ENCODE results near the gene GUCA1A. TPM values are rescaled to one million over a fixed set of nuclear protein-coding genes. Genes with fewer than 3 reads are reported as not detected.

GUCA1A gene
- polyA plus RNA-seq, 1 experiment, result 1.5 TPM

DNA sequence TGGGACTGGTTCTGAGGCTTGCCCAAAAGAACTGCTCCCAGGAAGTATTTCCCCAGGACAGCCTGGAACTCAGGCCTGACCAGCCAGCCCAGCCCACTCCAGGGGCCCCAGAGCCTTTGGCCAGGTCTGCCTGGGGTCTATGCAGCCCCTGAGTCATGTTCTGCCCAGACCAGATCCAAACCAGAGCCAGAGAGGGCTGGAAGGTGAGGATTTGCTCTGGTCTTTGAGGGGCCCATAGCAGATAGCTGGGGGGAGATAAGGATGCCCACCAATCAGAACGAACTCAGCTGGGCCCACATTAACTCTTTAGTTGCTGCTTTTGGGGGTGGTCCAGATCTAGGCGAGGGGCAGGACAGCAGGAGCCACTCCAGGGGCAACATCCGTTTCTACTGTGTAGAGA, 47.5 kb upstream of the GUCA1A start:
- ChIA-PET POLR2A (no interaction called here), CTCF (no interaction called here)

DNA sequence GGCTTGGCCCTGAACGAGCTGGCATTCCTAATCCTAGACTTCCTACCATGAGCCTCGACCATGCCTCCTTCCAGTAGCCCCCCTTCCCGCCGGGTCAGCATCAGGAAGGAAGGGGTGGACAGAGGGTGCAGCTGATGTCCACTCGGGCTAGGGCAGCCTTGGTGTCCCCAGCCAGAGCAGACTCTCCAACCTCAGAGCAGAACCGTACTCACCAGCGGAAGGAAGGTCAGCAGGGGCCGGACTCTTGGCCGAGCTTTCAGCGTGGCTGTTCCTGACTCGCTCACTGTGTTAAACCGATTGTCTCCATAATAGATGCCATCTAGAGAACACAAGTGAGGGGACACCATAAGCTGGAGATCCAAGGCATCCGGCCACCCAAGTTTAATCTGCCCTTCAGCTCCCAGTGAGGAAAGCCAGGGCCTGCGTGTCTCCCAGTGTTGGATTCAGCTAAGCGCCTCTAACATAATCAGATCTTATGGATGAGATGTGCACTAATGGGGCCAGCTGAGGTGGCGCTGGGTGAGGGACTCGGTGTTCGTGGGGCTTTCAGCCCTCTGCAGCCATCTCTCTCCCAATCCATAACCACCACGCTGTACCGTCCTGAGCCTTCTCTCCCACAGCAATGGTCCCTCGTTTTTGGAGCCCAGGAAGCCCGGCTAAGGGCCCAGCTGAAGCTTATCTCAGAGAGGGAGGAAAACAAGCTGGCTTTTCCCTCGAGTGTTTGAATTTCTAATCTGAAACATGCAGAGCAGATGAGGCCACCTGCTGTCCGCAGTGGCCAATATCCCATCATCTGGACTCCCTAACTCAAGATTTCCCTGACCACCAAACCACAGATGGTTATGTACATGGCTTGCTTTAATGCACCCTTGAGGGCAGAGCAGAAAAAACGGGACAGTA, 44.5 kb upstream of the GUCA1A start:
- TF ChIP-seq, protein P1, sequence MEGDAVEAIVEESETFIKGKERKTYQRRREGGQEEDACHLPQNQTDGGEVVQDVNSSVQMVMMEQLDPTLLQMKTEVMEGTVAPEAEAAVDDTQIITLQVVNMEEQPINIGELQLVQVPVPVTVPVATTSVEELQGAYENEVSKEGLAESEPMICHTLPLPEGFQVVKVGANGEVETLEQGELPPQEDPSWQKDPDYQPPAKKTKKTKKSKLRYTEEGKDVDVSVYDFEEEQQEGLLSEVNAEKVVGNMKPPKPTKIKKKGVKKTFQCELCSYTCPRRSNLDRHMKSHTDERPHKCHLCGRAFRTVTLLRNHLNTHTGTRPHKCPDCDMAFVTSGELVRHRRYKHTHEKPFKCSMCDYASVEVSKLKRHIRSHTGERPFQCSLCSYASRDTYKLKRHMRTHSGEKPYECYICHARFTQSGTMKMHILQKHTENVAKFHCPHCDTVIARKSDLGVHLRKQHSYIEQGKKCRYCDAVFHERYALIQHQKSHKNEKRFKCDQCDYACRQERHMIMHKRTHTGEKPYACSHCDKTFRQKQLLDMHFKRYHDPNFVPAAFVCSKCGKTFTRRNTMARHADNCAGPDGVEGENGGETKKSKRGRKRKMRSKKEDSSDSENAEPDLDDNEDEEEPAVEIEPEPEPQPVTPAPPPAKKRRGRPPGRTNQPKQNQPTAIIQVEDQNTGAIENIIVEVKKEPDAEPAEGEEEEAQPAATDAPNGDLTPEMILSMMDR (IDR thresholded peaks at IDR 0.05; ENCODE audit: low read depth, low read length), result no peak
- ChIA-PET CTCF (interaction anchor here (0.6 to 1.3 kb wide), 3 partner anchors 46 to 86 kb away, joined by 3 read pairs; no protein-coding TSS in a partner anchor), POLR2A (no interaction called here)
- H3K27me3 ChIP-seq (ENCODE audit: control insufficient read depth, insufficient read depth, low read length), result no peaks in the 10 kb centered on the region
- no peaks in the 10 kb centered on the region for H3K9me3 ChIP-seq (ENCODE audit: control insufficient read depth, insufficient read depth, low read length)
- H3K27ac ChIP-seq (ENCODE audit: low read depth, low read length), result no peak overlapping the region
- no peak for DNase-seq (ENCODE audit: low read depth, low spot score)
- H3K4me3 ChIP-seq (ENCODE audit: low read depth, low read length), result no peak overlapping the region

More for the DNA sequence above, 47.5 kb upstream of the GUCA1A start:
- DNase-seq (ENCODE audit: low read depth, low spot score), result no peak
- no peak overlapping the region for H3K4me3 ChIP-seq (ENCODE audit: low read depth, low read length)
- H3K27ac ChIP-seq (ENCODE audit: low read depth, low read length), result no peak overlapping the region
- no peaks in the 10 kb centered on the region for H3K27me3 ChIP-seq (ENCODE audit: control insufficient read depth, insufficient read depth, low read length)
- TF ChIP-seq, protein P1 (IDR thresholded peaks at IDR 0.05; ENCODE audit: low read depth, low read length), result no peak
- no peaks in the 10 kb centered on the region; the same call in 1 of the 2 replicates for H3K9me3 ChIP-seq (ENCODE audit: control insufficient read depth, insufficient read depth, low read length)

DNA sequence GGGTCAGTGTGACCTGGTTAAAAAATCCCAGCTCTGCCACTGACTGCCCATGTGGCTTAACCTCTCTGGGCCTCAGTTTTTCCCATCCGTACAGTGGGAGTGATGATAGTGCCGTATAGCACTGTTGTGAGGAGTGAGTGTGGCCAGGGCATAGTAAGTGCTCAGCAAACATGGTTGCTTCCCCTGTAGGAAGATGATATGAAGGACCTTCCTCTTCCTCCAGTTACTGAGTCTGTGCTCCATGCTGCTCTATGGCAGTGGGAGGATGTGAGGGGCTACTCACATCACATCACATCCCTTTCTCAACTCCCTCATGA, 43.8 kb upstream of the GUCA1A start:
- no peaks in the 10 kb centered on the region for H3K27me3 ChIP-seq (ENCODE audit: control insufficient read depth, insufficient read depth, low read length)
- no peak for DNase-seq (ENCODE audit: low read depth, low spot score)
- H3K4me3 ChIP-seq (ENCODE audit: low read depth, low read length), result no peak overlapping the region
- ChIA-PET CTCF (interaction anchor here (0.6 kb wide), 1 partner anchor 65 kb away, joined by 3 read pairs; no protein-coding TSS in a partner anchor), POLR2A (no interaction called here)
- no peaks in the 10 kb centered on the region for H3K9me3 ChIP-seq (ENCODE audit: control insufficient read depth, insufficient read depth, low read length)
- TF ChIP-seq, protein P1 (IDR thresholded peaks at IDR 0.05; ENCODE audit: low read depth, low read length), result no peak
- no peak overlapping the region for H3K27ac ChIP-seq (ENCODE audit: low read depth, low read length)

DNA sequence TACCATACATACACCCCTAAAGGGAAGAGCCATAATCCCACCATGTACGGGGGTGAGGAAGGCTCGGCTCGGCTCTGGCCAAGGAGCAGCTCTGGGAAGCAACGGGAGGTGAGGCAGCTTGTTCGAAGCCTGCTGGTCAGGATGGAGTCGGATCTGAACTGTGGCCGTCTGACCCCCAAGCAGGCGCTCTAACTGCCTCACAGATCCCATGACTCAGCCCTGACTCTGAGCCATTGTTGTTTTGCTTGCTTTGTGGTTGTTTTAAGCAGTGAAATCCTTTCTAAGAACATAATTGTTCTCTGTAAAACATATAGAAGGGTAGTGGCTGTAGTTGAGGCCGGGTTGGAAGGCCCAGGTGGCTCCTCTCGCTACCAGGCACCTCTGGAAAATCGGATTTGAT, 41.6 kb upstream of the GUCA1A start:
- CTCF ChIA-PET, result interaction anchor here (1.0 to 1.6 kb wide), 2 partner anchors 14 to 28 kb away, joined by 7 read pairs; no protein-coding TSS in a partner anchor
- Histone ChIP-seq H3K4me3 (ENCODE audit: low read depth, low read length) (no peak overlapping the region), H3K27me3 (ENCODE audit: control insufficient read depth, insufficient read depth, low read length) (no peaks in the 10 kb centered on the region), H3K27ac (ENCODE audit: low read depth, low read length) (peak overlapping the region; percentile 93), H3K9me3 (ENCODE audit: control insufficient read depth, insufficient read depth, low read length) (no peaks in the 10 kb centered on the region)
- DNase-seq (ENCODE audit: low read depth, low spot score), result peak; percentile 44
- TF ChIP-seq, protein P1 (IDR thresholded peaks at IDR 0.05; ENCODE audit: low read depth, low read length), result no peak
- POLR2A ChIA-PET, result no interaction called here

DNA sequence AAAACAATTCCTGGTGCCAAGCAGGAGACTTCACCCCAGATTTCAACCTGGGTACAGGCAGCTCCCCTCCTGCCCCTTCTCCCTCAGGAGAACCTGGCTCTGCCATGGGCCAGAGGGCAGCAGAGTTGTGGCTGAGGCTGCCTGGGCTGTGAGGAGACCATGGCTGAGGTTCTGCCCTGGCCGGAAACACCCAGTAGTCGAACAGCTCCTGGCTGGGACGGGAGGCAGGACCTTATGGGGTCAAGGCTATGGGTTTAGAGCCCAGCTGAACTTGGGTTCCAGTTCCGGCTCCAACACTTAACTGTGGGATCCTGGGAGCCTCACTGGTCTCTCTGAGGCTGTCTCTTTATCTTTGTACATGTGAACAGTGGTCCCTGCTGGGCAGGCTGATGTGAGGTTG, 39.2 kb upstream of the GUCA1A start:
- no peaks in the 10 kb centered on the region for H3K9me3 ChIP-seq (ENCODE audit: control insufficient read depth, insufficient read depth, low read length)
- no peak overlapping the region for H3K4me3 ChIP-seq (ENCODE audit: low read depth, low read length)
- H3K27me3 ChIP-seq (ENCODE audit: control insufficient read depth, insufficient read depth, low read length), result no peaks in the 10 kb centered on the region
- H3K27ac ChIP-seq (ENCODE audit: low read depth, low read length), result no peak overlapping the region
- POLR2A ChIA-PET, result no interaction called here
- TF ChIP-seq, protein P1 (IDR thresholded peaks at IDR 0.05; ENCODE audit: low read depth, low read length), result no peak
- no peak for DNase-seq (ENCODE audit: low read depth, low spot score)
- CTCF ChIA-PET, result no interaction called here

All from AG04450 (cell line).